SK-N-MC (cell line): ENCODE data around the gene TPRG1.

Experiments used
- DNase-seq: peaks from one replicate; pipeline ENCODE4 v3.0.0-alpha.2; 2011; ENCODE audit warnings: low read depth, low spot score
- H3K27ac ChIP-seq: fragments of 200-600 bp; sonication (generic); 2 replicates; pipeline ENCODE4 v1.5.1; 2016; ENCODE audit warnings: mixed run types
- H3K36me3 ChIP-seq: fragments of 200-600 bp; sonication (generic); 2 replicates; pipeline ENCODE4 v1.6.1; 2017; ENCODE audit warnings: antibody characterized with exemption, low read length, mixed read lengths; ENCODE audit not compliant: insufficient read depth
- H3K4me3 ChIP-seq: fragments of 200-600 bp; sonication (generic); 2 replicates; pipeline ENCODE4 v1.5.1; 2016
- H3K9ac ChIP-seq: fragments of 200-600 bp; sonication (generic); 2 replicates; pipeline ENCODE4 v1.8.0; 2017; ENCODE audit warnings: mixed run types, mixed read lengths; ENCODE audit not compliant: insufficient read length
- H3K9me3 ChIP-seq: fragments of 200-600 bp; sonication (generic); 2 replicates; pipeline ENCODE4 v1.6.1; 2017; ENCODE audit warnings: low read depth, mild to moderate bottlenecking, antibody characterized with exemption, low read length, moderate library complexity, mixed read lengths
- EZH2 ChIP-seq: fragments of 200-600 bp; sonication (generic); IDR thresholded peaks from one replicate; pipeline ENCODE4 v1.6.1; 2017; ENCODE audit warnings: antibody characterized with exemption
- FOXP2 ChIP-seq: optimal IDR thresholded peaks from 2 replicates; pipeline ENCODE3; 2011; ENCODE audit warnings: mild to moderate bottlenecking, moderate library complexity; ENCODE audit not compliant: insufficient read depth; ENCODE audit errors: extremely low read length, control extremely low read depth
- POLR2AphosphoS5 ChIP-seq: IDR thresholded peaks from 2 replicates; pipeline ENCODE4 v1.6.1; 2012; ENCODE audit warnings: mild to moderate bottlenecking, low read depth, low read length, borderline replicate concordance

Gene TPRG1

GRCh38 chr3:189286188-189286587 lies 114.4 kb downstream of the TPRG1 start:
- no peaks in the 10 kb centered on the region for H3K36me3 ChIP-seq
- DNase-seq: no peak
- TF ChIP-seq POLR2AphosphoS5: no peak
- no peak for TF ChIP-seq EZH2
- TF ChIP-seq FOXP2: no peak
- H3K27ac ChIP-seq: peak overlapping the region; percentile 65
- no peaks in the 10 kb centered on the region for H3K9me3 ChIP-seq
- no peak overlapping the region for H3K9ac ChIP-seq
- no peak overlapping the region for H3K4me3 ChIP-seq

DNA sequence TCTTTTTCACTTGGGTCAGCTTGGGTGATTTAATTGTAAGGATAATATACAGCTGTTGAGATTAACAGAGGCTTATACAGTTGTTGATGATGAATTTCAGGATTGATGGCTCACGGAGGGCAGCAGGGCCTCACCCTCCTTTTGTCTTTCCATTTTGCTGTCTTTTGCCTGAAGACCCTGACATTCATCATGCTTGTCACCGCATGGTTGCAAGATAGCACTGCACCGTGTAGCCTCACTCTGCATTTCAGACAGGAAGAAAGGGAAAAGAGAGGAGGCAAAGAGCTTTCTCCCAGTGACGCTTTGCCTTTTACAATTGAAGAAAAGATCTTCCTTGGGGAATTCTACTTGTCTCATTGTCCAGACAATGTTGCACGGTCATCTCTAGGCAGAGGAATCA lies 115.1 kb downstream of the TPRG1 start:
- peak overlapping the region; percentile 65 for H3K27ac ChIP-seq
- H3K9me3 ChIP-seq: no peaks in the 10 kb centered on the region
- no peak for DNase-seq
- H3K9ac ChIP-seq: no peak overlapping the region
- no peak for TF ChIP-seq FOXP2
- no peak for TF ChIP-seq POLR2AphosphoS5
- TF ChIP-seq EZH2: no peak
- no peak overlapping the region for H3K4me3 ChIP-seq
- H3K36me3 ChIP-seq: no peaks in the 10 kb centered on the region

DNA sequence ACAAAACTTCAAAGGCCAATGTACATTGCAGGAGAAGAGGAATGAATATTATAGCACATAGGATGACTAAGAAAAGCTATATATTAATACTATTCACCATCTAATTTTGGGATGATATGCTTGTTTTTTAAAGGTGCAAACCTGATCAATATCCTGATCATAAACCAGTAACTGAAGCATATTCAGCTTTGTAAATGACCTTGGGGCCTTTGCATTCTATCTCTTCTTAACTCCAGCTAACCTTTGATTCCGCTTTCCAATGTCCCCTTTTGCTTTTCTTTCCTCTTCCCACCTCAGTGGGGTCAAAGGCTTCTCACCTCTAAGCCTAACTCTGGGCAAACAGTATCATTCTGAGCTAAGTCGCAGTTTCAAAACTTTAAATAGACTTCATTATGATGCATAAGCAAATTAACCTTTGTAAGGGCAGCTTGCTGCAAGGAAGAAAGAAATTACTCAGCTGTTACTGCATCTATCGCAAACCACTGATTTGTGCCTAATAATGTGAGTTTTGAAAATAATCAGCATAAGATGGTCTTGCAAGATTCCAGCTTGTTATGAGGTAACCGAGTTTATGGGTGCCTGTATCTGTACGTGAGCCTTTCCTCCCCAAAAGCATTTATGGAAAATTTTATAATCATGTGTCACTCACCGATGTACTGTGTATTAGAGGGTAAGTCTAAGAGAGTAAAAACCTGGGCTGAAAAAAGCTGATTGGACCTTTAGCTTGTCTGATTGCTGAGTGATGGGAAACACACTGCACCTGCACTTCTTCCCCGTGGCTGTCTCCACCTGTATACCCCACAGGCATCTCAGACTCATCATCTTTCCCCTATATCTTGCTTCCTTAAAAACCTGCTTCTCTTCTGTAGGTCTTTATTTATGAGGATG lies 116.8 kb downstream of the TPRG1 start:
- no peak overlapping the region for H3K4me3 ChIP-seq
- TF ChIP-seq POLR2AphosphoS5 (no peak), FOXP2 (no peak), EZH2 (no peak)
- DNase-seq: no peak

GRCh38 chr3:189289251-189289650 lies 117.5 kb downstream of the TPRG1 start:
- Histone ChIP-seq H3K27ac (peak overlapping the region; percentile 78), H3K4me3 (no peak overlapping the region), H3K9me3 (no peaks in the 10 kb centered on the region), H3K9ac (no peak overlapping the region), H3K36me3 (no peaks in the 10 kb centered on the region)
- DNase-seq: no peak
- TF ChIP-seq POLR2AphosphoS5: no peak
- no peak for TF ChIP-seq EZH2
- TF ChIP-seq FOXP2: no peak

More for the DNA sequence above, 116.8 kb downstream of the TPRG1 start:
- Histone ChIP-seq H3K27ac (peak overlapping the region; percentile 78), H3K9me3 (no peaks in the 10 kb centered on the region), H3K36me3 (no peaks in the 10 kb centered on the region), H3K9ac (peak overlapping the region; percentile 40)

DNA sequence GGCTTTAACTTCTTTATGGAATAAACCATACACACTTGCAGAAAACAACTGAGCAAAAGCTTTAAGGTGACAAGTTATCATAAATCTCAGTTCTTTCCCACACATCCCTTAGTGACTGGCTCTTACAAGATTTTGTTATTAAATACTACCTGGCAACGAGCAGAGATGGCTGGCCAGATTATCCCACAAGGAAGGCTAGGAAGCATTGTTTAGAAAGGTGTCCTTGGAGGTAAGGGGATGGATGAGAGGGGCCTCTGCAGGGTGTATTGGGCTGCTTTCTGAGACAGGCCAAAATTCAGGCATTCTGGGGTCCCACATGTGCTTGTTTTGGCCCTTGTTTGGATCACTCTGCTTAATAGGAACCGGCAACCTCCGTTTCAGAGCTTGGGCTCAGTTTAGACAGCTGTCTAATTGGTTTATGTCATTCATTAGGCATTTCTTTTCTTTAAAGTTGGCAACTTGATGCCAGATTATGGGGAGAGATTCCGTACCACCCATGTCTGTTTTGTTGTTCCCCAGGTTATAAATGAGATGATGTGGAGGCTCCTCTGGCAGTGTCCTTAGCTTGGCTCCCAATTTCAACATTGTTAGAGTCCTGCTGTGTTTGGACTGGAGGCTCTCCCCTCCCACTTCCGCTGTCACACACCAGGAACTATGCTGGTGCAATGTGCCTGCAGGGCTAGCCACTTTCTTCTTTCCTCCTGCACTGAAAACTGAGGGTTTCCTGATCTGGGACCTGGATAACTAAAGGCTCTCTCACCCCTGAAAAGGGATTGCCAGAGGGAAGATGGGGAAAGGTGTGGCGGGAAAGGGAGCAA lies 121.1 kb downstream of the TPRG1 start:
- no peaks in the 10 kb centered on the region for H3K9me3 ChIP-seq
- H3K36me3 ChIP-seq: no peaks in the 10 kb centered on the region
- peak; percentile 94 for DNase-seq
- H3K27ac ChIP-seq: peak overlapping the region; percentile 96
- TF ChIP-seq EZH2 (no peak), POLR2AphosphoS5 (peak; percentile 59; the same call in 1 of the 2 replicates), FOXP2 (peak; percentile 84)
- peak overlapping the region; percentile 60 for H3K9ac ChIP-seq
- H3K4me3 ChIP-seq: peak overlapping the region; percentile 51

GRCh38 chr3:189294649-189295048 lies 122.9 kb downstream of the TPRG1 start:
- Histone ChIP-seq H3K27ac (peak overlapping the region; percentile 96), H3K36me3 (no peaks in the 10 kb centered on the region), H3K4me3 (no peak overlapping the region), H3K9me3 (no peaks in the 10 kb centered on the region), H3K9ac (no peak overlapping the region)
- no peak for TF ChIP-seq POLR2AphosphoS5
- TF ChIP-seq EZH2: no peak
- DNase-seq: no peak

GRCh38 chr3:189295089-189295488 lies 123.3 kb downstream of the TPRG1 start:
- Histone ChIP-seq H3K4me3 (no peak overlapping the region), H3K9ac (no peak overlapping the region), H3K9me3 (no peaks in the 10 kb centered on the region), H3K27ac (peak overlapping the region; percentile 96), H3K36me3 (no peaks in the 10 kb centered on the region)
- no peak for TF ChIP-seq POLR2AphosphoS5
- TF ChIP-seq EZH2: no peak
- no peak for TF ChIP-seq FOXP2
- no peak for DNase-seq

- Histone ChIP-seq H3K9ac (peak overlapping the region; percentile 57), H3K4me3 (peak overlapping the region; percentile 14; the same call in 1 of the 2 replicates), H3K9me3 (no peaks in the 10 kb centered on the region), H3K36me3 (no peaks in the 10 kb centered on the region), H3K27ac (peak overlapping the region; percentile 96)
- no peak for DNase-seq
- TF ChIP-seq POLR2AphosphoS5 (no peak; the same call in 1 of the 2 replicates), EZH2 (no peak), FOXP2 (no peak)
Observed at GRCh38 chr3:189297932-189298331, 126.2 kb downstream of the TPRG1 start.
